H54 (cell line): Measurements from ENCODE around the gene EMC10.

Source experiments
- DNase-seq: peaks from one replicate; pipeline ENCODE4 v3.0.0; 2011; ENCODE audit warnings: low spot score, mixed read lengths; ENCODE audit not compliant: insufficient read length
- FAIRE-seq: peaks from 3 replicates; lab custom pipeline; 2011; peaks lifted over from hg19 to GRCh38; lab: Jason Lieb, UNC
- POLR2A ChIP-seq: IDR thresholded peaks from 2 replicates; pipeline ENCODE4 v1.6.1; 2011; ENCODE audit warnings: low read depth, mild to moderate bottlenecking, low read length

Gene EMC10

DNA sequence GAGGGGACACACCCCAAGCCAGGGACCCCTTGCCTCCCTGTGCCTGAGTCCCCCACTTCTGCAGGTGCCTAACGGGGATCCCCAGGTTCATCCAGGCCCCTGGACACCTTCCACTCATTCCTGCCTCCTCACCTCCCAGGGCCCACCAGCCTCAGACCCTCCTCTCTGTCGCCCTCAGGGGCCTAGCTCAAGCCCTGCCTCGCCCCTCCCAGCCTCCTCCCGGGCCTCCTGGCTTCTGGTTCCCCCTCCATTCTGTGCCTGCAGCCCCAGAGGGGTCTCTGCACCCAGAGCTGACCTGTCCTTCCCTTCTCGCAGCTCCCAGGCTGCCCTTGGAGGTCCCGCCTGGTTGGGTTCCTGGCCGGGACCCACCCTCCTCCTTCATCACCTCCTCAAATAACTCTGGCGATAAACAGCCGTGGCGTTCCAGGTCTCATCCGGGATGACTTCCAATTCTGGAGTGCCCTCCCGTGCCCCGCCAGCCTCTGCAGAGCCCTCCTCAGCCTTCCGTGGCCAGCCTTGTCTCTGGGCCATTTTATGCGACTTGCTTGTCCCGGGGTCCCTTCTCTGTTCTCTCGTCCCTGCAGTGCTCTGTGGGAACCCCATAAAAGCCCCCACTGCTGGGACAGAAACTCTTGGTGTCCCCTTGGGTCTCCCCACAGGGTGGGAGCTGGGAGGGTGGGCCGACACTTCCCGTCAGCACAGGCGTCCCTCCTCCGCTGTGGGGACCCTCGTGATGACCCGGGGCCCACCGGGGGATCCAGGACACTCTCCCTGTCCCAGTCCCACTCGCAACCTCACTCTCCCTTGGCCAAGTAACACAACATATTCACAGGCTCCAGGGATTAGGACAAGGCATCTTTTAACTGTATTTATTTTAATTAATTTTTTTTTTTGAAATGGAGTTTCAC is 25.5 kb downstream of the EMC10 start:
- DNase-seq (no peak), FAIRE-seq (no peak)
- TF ChIP-seq POLR2A = no peak

DNA sequence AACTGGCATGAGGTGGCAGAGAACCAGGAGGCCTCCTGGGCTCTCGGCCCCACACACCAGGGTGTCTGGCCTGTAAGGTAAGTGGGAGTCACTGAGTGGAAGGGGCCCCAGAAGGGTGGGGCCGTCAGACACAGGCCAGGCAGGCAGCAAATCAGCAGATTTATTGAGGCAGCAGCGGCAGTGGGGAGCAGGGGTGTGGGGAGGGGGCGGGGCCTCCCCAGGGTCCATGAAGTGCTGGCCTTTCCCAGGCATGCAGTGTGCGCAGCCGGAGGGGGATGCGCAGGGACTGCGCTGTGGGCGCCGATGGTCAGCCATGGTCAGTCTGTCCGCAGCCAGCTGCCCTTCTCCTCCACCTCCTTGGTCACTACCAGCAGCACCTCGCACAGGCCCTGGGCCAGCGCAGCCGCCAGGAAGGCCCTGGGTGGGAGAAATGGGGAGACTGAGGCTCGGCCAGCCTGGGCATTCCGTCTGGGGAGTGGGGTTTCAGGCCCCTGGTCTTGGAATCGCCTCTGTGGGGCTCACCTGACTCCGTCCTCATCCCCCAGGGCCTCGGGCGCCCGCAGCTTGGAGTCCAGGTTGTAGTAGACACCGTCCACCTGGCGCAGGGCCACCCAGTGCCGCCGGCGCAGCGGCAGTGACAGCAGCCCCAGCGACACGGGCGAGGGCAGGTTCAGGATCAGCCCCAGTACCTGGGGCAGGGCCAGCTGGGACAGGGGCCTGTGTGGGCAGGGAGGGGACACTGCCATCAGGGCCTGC is 29.7 kb downstream of the EMC10 start:
- no peak for FAIRE-seq
- DNase-seq = no peak
- no peak for TF ChIP-seq POLR2A

- TF ChIP-seq POLR2A = no peak
- DNase-seq (no peak), FAIRE-seq (no peak)
Observed at GRCh38 chr19:50506700-50507099, 30.4 kb downstream of the EMC10 start.

DNA sequence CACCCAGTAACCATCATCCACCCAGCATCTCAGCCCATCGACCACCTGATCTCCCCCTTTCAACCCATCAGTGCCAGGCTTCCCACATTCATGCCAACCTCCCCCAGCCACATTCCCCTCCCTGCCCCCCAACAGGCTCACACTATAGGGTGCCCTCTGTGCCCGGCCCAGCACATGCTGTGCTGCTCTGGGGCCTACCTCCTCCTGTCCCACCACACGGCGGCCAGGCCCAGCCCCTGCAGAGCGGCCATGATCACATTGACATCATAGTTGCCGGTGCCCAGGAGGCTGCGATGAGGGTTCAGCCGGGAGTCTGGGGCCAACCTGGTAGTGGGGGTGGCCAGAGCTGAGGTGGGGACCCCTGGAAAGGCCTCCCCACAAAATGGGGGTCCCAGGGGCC is 31.1 kb downstream of the EMC10 start:
- no peak for TF ChIP-seq POLR2A
- FAIRE-seq = no peak
- DNase-seq = no peak

DNA sequence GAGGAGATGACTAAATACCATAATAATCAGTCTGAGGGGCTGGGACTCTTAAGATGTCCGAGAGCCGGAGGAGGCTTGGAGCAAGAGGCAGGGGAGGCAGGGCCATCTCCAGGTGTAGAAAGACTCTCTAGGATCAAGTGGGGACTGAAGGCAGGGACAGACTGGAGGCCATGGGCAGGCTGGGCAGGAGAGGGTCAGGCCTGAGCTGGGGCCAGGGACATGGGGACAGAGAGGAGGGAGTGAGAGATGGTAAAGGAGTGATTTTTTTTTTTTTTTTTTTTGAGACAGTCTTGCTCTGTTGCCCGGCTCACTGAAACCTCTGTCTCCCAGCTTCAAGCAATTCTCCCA is 32.5 kb downstream of the EMC10 start:
- no peak for DNase-seq
- no peak for TF ChIP-seq POLR2A

GRCh38 chr19:50509366-50509765 is 33.1 kb downstream of the EMC10 start:
- FAIRE-seq = no peak
- no peak for TF ChIP-seq POLR2A
- DNase-seq = no peak

More for the DNA sequence above, 32.5 kb downstream of the EMC10 start:
- no peak for FAIRE-seq

DNA sequence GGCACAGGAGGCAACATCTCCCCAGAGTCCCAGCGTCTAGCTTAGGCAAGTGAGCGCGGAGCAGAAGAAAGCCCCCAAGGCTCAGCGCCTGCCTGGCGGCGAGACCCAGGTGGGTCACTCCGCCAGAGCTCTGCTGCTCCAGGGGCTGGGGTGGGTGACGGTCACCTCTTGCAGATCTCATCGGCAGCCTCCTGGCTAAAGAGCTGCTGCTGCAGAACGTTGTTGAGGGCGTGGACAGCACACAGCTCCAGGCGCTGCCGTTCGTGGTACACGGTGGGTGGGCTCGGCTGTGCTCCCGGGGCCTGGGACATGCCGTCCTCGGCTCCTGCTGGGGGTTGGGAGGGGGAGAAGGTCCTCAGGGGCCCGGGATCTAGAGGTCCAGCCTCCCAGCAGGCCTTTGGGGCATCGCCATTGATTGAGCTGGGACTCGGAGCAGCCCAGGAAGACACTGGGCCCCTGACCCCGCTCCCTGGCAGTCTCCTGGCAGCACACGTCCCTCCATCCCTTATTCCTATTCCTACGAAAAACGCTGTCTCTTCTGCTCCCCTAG is 33.9 kb downstream of the EMC10 start:
- DNase-seq = no peak
- FAIRE-seq = no peak
- no peak for TF ChIP-seq POLR2A

- FAIRE-seq = no peak
- TF ChIP-seq POLR2A = no peak
Observed at GRCh38 chr19:50510700-50511068, 34.4 kb downstream of the EMC10 start.

GRCh38 chr19:50511069-50511822 is 34.9 kb downstream of the EMC10 start, which contains the start of gene JOSD2:
JOSD2 (minus strand) TSS chr19:50511191; CDS start chr19:50510431, 760 bp downstream.
- peak; percentile 77 for TF ChIP-seq POLR2A
- peak; percentile 100 for DNase-seq
- FAIRE-seq = peak; percentile 87

More at GRCh38 chr19:50510700-50511068, 34.4 kb downstream of the EMC10 start:
- peak; percentile 50 for DNase-seq

GRCh38 chr19:50512112-50512998 is 36.0 kb downstream of the EMC10 start:
- no peak for FAIRE-seq
- DNase-seq = no peak
- TF ChIP-seq POLR2A = no peak

- DNase-seq (no peak), FAIRE-seq (no peak)
- no peak for TF ChIP-seq POLR2A
Observed at GRCh38 chr19:50512999-50513745, 36.9 kb downstream of the EMC10 start.
